K562 (cell line): ENCODE results near the gene HSPE1.
"Not testable (repeated sequence)": the region's sequence is repeated elsewhere in the genome, so short reads cannot be mapped to it uniquely, and the experiment has no call there.

Experiments
- CHD2 ChIP-seq: IDR thresholded peaks from 2 replicates; pipeline ENCODE4 v1.6.1; 2011; ENCODE audit warnings: low read depth, low read length
- PHF21A ChIP-seq: fragments of 450-650 bp; IDR thresholded peaks from 2 replicates; pipeline ENCODE4 v1.6.1; 2017; ENCODE audit warnings: low read depth, borderline replicate concordance
- ZNF354B ChIP-seq: fragments of 250-450 bp; sonication (Bioruptor Pico); IDR thresholded peaks from 2 replicates; pipeline ENCODE4 v1.4.0; 2020
- TF ChIP-seq, protein P1 (sequence below), 3 experiments: IDR thresholded peaks in 2 of 3; conservative IDR thresholded peaks in 1 of 3; 2 replicates each; pipeline ENCODE4 v1.5.1; 2011 to 2012; ENCODE audit warnings: low read length in 3 of 3, mild to moderate bottlenecking in 3 of 3, control low read depth in 2 of 3, improper control_type of control experiment in 1 of 3, inconsistent platforms in 1 of 3, low read depth in 1 of 3, mixed read lengths in 1 of 3, moderate library complexity in 1 of 3; ENCODE audit not compliant: insufficient read depth in 2 of 3
- TF ChIP-seq, protein P2 (sequence below): fragments of 250-450 bp; sonication (Bioruptor Pico); IDR thresholded peaks from 2 replicates; pipeline ENCODE4 v1.8.0; 2021; ENCODE audit warnings: moderate library complexity, mild to moderate bottlenecking, inconsistent platforms

DNA sequence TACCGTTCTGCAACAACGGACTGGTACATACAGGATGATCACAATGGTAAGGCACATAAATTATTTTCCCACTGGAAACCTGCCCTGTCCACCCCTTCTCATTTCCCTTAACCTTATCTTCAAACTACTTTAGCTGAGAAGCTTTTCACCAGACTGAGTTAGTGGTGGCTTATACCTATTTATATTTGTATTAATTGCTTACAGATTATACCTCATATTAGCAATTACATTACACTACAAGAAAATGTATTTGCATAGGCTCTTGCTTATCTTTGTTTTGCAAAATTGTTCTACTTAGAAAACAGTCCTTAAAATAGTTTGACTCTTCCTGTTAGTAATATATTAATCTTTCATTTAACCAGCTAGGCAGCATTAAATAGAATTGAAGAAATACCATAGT is 51.1 kb downstream of the HSPE1 start:
- not testable (repeated sequence) for TF ChIP-seq ZNF354B (CRISPR knock-in tag); CHD2; PHF21A
- TF ChIP-seq, protein P1, sequence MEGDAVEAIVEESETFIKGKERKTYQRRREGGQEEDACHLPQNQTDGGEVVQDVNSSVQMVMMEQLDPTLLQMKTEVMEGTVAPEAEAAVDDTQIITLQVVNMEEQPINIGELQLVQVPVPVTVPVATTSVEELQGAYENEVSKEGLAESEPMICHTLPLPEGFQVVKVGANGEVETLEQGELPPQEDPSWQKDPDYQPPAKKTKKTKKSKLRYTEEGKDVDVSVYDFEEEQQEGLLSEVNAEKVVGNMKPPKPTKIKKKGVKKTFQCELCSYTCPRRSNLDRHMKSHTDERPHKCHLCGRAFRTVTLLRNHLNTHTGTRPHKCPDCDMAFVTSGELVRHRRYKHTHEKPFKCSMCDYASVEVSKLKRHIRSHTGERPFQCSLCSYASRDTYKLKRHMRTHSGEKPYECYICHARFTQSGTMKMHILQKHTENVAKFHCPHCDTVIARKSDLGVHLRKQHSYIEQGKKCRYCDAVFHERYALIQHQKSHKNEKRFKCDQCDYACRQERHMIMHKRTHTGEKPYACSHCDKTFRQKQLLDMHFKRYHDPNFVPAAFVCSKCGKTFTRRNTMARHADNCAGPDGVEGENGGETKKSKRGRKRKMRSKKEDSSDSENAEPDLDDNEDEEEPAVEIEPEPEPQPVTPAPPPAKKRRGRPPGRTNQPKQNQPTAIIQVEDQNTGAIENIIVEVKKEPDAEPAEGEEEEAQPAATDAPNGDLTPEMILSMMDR (IDR thresholded peaks at IDR 0.05 in 2 of 3, conservative IDR thresholded peaks at IDR 0.05 in 1 of 3; ENCODE audit: insufficient read depth in 2 of 3, low read depth in 1 of 3, low read length in 3 of 3) = not testable (repeated sequence)
- TF ChIP-seq, protein P2, sequence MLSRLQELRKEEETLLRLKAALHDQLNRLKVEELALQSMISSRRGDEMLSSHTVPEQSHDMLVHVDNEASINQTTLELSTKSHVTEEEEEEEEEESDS (CRISPR knock-in tag) = not testable (repeated sequence)
